Neural cell (in vitro differentiated cells): ENCODE measurements around the gene UBE3B. TPM values are rescaled to one million over a fixed set of nuclear protein-coding genes. Genes with fewer than 3 reads are reported as not detected.
A peak's percentile ranks its signal among the peaks of the same experiment; 100 is the strongest.

Experiments
- H2AFZ ChIP-seq: fragments of 200-600, 300-800 bp; sonication (generic), shearing (Covaris generic); 2 replicates; pipeline ENCODE4 v1.6.0; 2014; ENCODE audit warnings: low read depth, mild to moderate bottlenecking, antibody characterized with exemption, low read length, moderate library complexity
- H3F3A ChIP-seq: fragments of 200-600 bp; shearing (Covaris generic); 2 replicates; pipeline ENCODE4 v1.6.1; 2016; ENCODE audit warnings: mild to moderate bottlenecking, moderate library complexity, mixed read lengths, antibody characterized with exemption, low read length; ENCODE audit not compliant: insufficient read depth, poor library complexity, severe bottlenecking
- H3K27ac ChIP-seq: fragments of 200-600, 300-800 bp; sonication (generic), shearing (Covaris generic); 2 replicates; pipeline ENCODE4 v1.5.1; 2014; ENCODE audit warnings: mild to moderate bottlenecking, low read length, moderate library complexity
- H3K27me3 ChIP-seq: fragments of 300-800, 200-600 bp; sonication (generic), shearing (Covaris generic); 2 replicates; pipeline ENCODE4 v1.6.0; 2014; ENCODE audit warnings: mild to moderate bottlenecking, low read depth, low read length, moderate library complexity; ENCODE audit not compliant: insufficient read depth
- H3K36me3 ChIP-seq: fragments of 300-800, 200-600 bp; sonication (generic), shearing (Covaris generic); 2 replicates; pipeline ENCODE4 v1.5.1; 2014; ENCODE audit warnings: mild to moderate bottlenecking, antibody characterized with exemption, low read length, moderate library complexity; ENCODE audit not compliant: insufficient read depth
- H3K4me2 ChIP-seq: fragments of 300-800, 200-600 bp; sonication (generic), shearing (Covaris generic); 2 replicates; pipeline ENCODE4 v1.6.0; 2014; ENCODE audit warnings: mild to moderate bottlenecking, low read length
- H3K4me3 ChIP-seq: fragments of 300-800, 200-600 bp; sonication (generic), shearing (Covaris generic); 2 replicates; pipeline ENCODE4 v1.5.1; 2014; ENCODE audit warnings: mild to moderate bottlenecking, low read length, moderate library complexity
- H3K79me2 ChIP-seq: fragments of 200-600 bp; shearing (Covaris generic); replicated peaks from 2 replicates; pipeline ENCODE4 v1.6.0; 2014; ENCODE audit warnings: mild to moderate bottlenecking, low read length, moderate library complexity; ENCODE audit not compliant: insufficient read depth
- H3K9ac ChIP-seq: fragments of 300-800, 200-600 bp; sonication (generic), shearing (Covaris generic); 2 replicates; pipeline ENCODE4 v1.6.1; 2016; ENCODE audit warnings: mild to moderate bottlenecking, low read length, mixed read lengths
- H3K9me2 ChIP-seq: fragments of 200-600 bp; shearing (Covaris generic); 2 replicates; pipeline ENCODE4 v1.6.1; 2016; ENCODE audit warnings: mild to moderate bottlenecking, low read length, mixed read lengths; ENCODE audit not compliant: insufficient read depth
- H3K9me3 ChIP-seq: fragments of 200-600, 300-800 bp; sonication (generic), shearing (Covaris generic); 2 replicates; pipeline ENCODE4 v1.6.1; 2016; ENCODE audit warnings: mild to moderate bottlenecking, mixed run types, low read length, moderate library complexity, mixed read lengths
- H4K20me1 ChIP-seq: fragments of 200-600 bp; shearing (Covaris generic); 2 replicates; pipeline ENCODE4 v1.6.1; 2016; ENCODE audit warnings: mild to moderate bottlenecking, mixed run types; ENCODE audit not compliant: insufficient read depth
- EP300 ChIP-seq: fragments of 450-650 bp; conservative IDR thresholded peaks from 2 replicates; pipeline ENCODE4 v1.6.1; 2014; ENCODE audit warnings: antibody characterized with exemption, mild to moderate bottlenecking, moderate library complexity; ENCODE audit not compliant: poor library complexity, severe bottlenecking
- EZH2 ChIP-seq: fragments of 200-600, 300-800 bp; shearing (Covaris generic), sonication (generic); IDR thresholded peaks from 2 replicates; pipeline ENCODE4 v1.6.1; 2014; ENCODE audit warnings: antibody characterized with exemption, low read length, borderline replicate concordance, mild to moderate bottlenecking; ENCODE audit not compliant: insufficient read depth, poor library complexity, severe bottlenecking
- MXI1 ChIP-seq: fragments of 450-650 bp; conservative IDR thresholded peaks from 2 replicates; pipeline ENCODE4 v1.6.1; 2014; ENCODE audit warnings: antibody characterized with exemption, mild to moderate bottlenecking; ENCODE audit not compliant: poor library complexity, severe bottlenecking
- POLR2AphosphoS5 ChIP-seq: IDR thresholded peaks from 2 replicates; pipeline ENCODE4 v1.6.1; 2012
- RAD21 ChIP-seq: fragments of 450-650 bp; conservative IDR thresholded peaks from 2 replicates; pipeline ENCODE4 v1.6.1; 2014; ENCODE audit warnings: antibody characterized with exemption, mild to moderate bottlenecking, moderate library complexity
- SMC3 ChIP-seq: fragments of 450-650 bp; conservative IDR thresholded peaks from 2 replicates; pipeline ENCODE4 v1.6.1; 2014; ENCODE audit warnings: antibody characterized with exemption, mild to moderate bottlenecking, moderate library complexity; ENCODE audit not compliant: poor library complexity
- TAF1 ChIP-seq: IDR thresholded peaks from 2 replicates; pipeline ENCODE4 v1.6.1; 2012; ENCODE audit warnings: low read depth
- polyA plus RNA-seq: library from polyadenylated mRNA; depleted of rRNA; stranded (reverse); fragments of >200 nt; gene quantifications from 2 replicates; pipeline ENCODE4 v1.2.3, GENCODE V29; 2014
- TF ChIP-seq, protein P1 (sequence below): fragments of 450-650 bp; IDR thresholded peaks from 2 replicates; pipeline ENCODE4 v1.5.1; 2014; ENCODE audit warnings: antibody characterized with exemption, mild to moderate bottlenecking, moderate library complexity; ENCODE audit not compliant: poor library complexity, severe bottlenecking
- TF ChIP-seq, protein P2 (sequence below): IDR thresholded peaks from 2 replicates; pipeline ENCODE4 v1.6.1; 2012; ENCODE audit warnings: borderline replicate concordance

Gene UBE3B
- polyA plus RNA-seq, 1 donor from 2014 or later, result 21.7 TPM

DNA sequence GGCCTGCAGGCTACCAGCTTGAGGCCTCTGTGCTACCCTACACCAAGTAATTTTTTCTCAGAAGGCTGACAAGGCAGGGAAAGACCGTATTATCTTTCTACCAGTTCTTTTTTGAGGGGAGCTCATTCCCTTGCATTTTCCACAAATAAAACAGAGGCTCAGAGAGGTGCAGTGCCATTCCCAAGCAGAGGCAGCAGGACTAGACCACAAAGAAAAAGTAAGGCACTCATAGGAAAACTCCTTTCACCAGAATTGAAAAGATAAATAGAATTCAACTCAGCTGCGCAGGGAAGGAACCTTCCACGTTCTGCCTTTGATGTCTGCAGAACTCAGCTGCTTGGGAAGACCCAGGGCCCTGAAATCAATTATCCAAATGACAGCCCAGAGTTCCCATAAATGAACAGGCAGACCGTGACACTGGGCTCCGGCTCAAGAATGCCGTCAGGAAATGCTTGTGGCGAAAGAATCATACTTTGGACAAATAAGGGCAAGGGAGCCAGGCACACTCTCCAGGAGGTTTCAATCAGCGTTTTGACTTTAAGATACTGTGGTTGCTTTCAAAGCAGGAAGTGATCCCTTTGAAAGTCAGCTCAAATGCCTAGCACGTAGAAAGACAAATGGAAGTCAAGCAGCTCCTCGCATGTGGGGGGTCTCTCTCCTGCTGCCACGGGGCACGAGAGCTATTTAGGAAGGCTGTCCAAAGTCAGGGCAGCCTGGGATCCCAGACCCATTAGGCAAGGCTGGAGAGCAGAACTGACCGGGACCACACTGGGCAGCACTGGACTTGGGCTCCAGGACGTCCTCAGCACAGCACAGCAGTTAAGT lies 14.4 kb upstream of the UBE3B start:
- H2AFZ ChIP-seq, result no peak overlapping the region
- H3K79me2 ChIP-seq, result peaks cover 25% of the 10 kb centered on the region
- H3K4me2 ChIP-seq, result no peak overlapping the region
- H3K4me3 ChIP-seq, result peak overlapping the region; percentile 35
- no peaks in the 10 kb centered on the region for H3K9me2 ChIP-seq
- TF ChIP-seq EP300, result no peak
- TF ChIP-seq SMC3, result no peak
- TF ChIP-seq TAF1, result no peak
- peaks cover 16% of the 10 kb centered on the region for H4K20me1 ChIP-seq
- no peaks in the 10 kb centered on the region for H3K27me3 ChIP-seq
- no peaks in the 10 kb centered on the region for H3K9me3 ChIP-seq
- peak overlapping the region; percentile 11 for H3K27ac ChIP-seq
- H3K36me3 ChIP-seq, result no peaks in the 10 kb centered on the region
- H3F3A ChIP-seq, result no peaks in the 10 kb centered on the region
- peak overlapping the region; percentile 5 for H3K9ac ChIP-seq

DNA sequence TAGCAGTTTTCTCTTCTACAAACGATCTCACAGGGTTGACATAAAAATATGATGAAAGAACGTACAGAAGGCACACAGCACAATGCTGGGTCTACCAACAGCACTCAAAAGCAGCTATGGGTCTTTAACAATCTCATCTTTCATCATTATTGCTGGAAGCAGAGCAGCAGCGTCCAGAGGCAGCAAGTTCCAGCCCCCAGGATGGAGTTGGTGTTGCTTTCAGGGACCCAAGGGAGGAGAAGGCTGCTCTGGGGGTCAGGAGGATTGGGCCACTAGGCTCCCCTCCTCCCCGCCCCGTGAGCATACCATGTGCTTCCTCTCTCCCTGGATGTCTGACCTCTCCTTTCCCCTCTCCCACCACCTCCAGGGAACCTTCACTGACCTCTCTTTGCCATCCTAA lies 13.7 kb upstream of the UBE3B start:
- H3F3A ChIP-seq, result no peaks in the 10 kb centered on the region
- H3K4me2 ChIP-seq, result no peak overlapping the region
- H3K4me3 ChIP-seq, result peak overlapping the region; percentile 35
- H3K27ac ChIP-seq, result peak overlapping the region; percentile 9
- H3K9me2 ChIP-seq, result no peaks in the 10 kb centered on the region
- peaks cover 25% of the 10 kb centered on the region for H3K79me2 ChIP-seq
- no peak for TF ChIP-seq EZH2
- TF ChIP-seq RAD21, result no peak
- no peak for TF ChIP-seq POLR2AphosphoS5
- TF ChIP-seq TAF1, result no peak
- TF ChIP-seq, protein P1, sequence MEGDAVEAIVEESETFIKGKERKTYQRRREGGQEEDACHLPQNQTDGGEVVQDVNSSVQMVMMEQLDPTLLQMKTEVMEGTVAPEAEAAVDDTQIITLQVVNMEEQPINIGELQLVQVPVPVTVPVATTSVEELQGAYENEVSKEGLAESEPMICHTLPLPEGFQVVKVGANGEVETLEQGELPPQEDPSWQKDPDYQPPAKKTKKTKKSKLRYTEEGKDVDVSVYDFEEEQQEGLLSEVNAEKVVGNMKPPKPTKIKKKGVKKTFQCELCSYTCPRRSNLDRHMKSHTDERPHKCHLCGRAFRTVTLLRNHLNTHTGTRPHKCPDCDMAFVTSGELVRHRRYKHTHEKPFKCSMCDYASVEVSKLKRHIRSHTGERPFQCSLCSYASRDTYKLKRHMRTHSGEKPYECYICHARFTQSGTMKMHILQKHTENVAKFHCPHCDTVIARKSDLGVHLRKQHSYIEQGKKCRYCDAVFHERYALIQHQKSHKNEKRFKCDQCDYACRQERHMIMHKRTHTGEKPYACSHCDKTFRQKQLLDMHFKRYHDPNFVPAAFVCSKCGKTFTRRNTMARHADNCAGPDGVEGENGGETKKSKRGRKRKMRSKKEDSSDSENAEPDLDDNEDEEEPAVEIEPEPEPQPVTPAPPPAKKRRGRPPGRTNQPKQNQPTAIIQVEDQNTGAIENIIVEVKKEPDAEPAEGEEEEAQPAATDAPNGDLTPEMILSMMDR, result no peak
- TF ChIP-seq EP300, result no peak
- TF ChIP-seq SMC3, result no peak
- no peak for TF ChIP-seq MXI1
- TF ChIP-seq, protein P2, sequence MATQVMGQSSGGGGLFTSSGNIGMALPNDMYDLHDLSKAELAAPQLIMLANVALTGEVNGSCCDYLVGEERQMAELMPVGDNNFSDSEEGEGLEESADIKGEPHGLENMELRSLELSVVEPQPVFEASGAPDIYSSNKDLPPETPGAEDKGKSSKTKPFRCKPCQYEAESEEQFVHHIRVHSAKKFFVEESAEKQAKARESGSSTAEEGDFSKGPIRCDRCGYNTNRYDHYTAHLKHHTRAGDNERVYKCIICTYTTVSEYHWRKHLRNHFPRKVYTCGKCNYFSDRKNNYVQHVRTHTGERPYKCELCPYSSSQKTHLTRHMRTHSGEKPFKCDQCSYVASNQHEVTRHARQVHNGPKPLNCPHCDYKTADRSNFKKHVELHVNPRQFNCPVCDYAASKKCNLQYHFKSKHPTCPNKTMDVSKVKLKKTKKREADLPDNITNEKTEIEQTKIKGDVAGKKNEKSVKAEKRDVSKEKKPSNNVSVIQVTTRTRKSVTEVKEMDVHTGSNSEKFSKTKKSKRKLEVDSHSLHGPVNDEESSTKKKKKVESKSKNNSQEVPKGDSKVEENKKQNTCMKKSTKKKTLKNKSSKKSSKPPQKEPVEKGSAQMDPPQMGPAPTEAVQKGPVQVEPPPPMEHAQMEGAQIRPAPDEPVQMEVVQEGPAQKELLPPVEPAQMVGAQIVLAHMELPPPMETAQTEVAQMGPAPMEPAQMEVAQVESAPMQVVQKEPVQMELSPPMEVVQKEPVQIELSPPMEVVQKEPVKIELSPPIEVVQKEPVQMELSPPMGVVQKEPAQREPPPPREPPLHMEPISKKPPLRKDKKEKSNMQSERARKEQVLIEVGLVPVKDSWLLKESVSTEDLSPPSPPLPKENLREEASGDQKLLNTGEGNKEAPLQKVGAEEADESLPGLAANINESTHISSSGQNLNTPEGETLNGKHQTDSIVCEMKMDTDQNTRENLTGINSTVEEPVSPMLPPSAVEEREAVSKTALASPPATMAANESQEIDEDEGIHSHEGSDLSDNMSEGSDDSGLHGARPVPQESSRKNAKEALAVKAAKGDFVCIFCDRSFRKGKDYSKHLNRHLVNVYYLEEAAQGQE, result no peak
- no peak overlapping the region for H3K9ac ChIP-seq
- H4K20me1 ChIP-seq, result peaks cover 16% of the 10 kb centered on the region
- H3K9me3 ChIP-seq, result no peaks in the 10 kb centered on the region
- H3K27me3 ChIP-seq, result no peaks in the 10 kb centered on the region
- H2AFZ ChIP-seq, result no peak overlapping the region
- no peaks in the 10 kb centered on the region for H3K36me3 ChIP-seq
